Measurements from ENCODE around the gene MSI2. TPM values are rescaled to one million over a fixed set of nuclear protein-coding genes. Genes with fewer than 3 reads are reported as not detected.

The MSI2 gene
- total RNA-seq, 4 donors from 2014 or later: 60.7 to 101 (median 70.9) TPM

GRCh38 chr17:57554826-57555635, 298.7 kb downstream of the MSI2 start:
- H3K4me1 ChIP-seq: peaks cover 15 to 41% of the 10 kb centered on the region in 2 donors
- H3K27me3 ChIP-seq: no peaks in the 10 kb centered on the region
- no peaks in the 10 kb centered on the region for H3K36me3 ChIP-seq
- intact Hi-C loops (cut with DNase I): loop anchor here (10.0 kb wide), 1 partner anchor 310 kb away; no protein-coding TSS in a partner anchor
- no peak overlapping the region for H3K4me3 ChIP-seq (replicated peaks in 1 of 3)
- no peak for TF ChIP-seq CTCF (IDR thresholded peaks at IDR 0.05)
- no peak for TF ChIP-seq POLR2A (IDR thresholded peaks at IDR 0.05)
- DNase-seq: peak in 1 of 2 donors; percentile 12
- no peaks in the 10 kb centered on the region for H3K9me3 ChIP-seq
- peak overlapping the region; percentile 6 to 32 (median 24) for H3K27ac ChIP-seq
- WGBS, 2 donors: 85 to 92% methylated on average over 10 to 16 of the region's 16 CpGs

GRCh38 chr17:57555636-57556175, 299.4 kb downstream of the MSI2 start:
- Histone ChIP-seq H3K4me3 (replicated peaks in 1 of 3) (no peak overlapping the region), H3K9me3 (no peaks in the 10 kb centered on the region), H3K27ac (no peak overlapping the region), H3K36me3 (no peaks in the 10 kb centered on the region), H3K4me1 (peaks cover 15 to 41% of the 10 kb centered on the region in 2 donors), H3K27me3 (no peaks in the 10 kb centered on the region)
- TF ChIP-seq POLR2A (IDR thresholded peaks at IDR 0.05): no peak
- no peak for TF ChIP-seq CTCF (IDR thresholded peaks at IDR 0.05)
- WGBS, 2 donors: 56 to 67% methylated on average over 1 of the region's 1 CpG
- intact Hi-C loops (cut with DNase I): loop anchor here (10.0 kb wide), 1 partner anchor 311 kb away; no protein-coding TSS in a partner anchor
- no peak for DNase-seq

- no peaks in the 10 kb centered on the region for H3K27me3 ChIP-seq
- H3K4me1 ChIP-seq: peaks cover 15 to 41% of the 10 kb centered on the region in 2 donors
- DNase-seq: no peak
- WGBS, 2 donors: 93 to 94% methylated on average over 5 of the region's 5 CpGs
- H3K4me3 ChIP-seq (replicated peaks in 1 of 3): no peak overlapping the region
- H3K27ac ChIP-seq: no peak overlapping the region
- no peaks in the 10 kb centered on the region for H3K36me3 ChIP-seq
- no peaks in the 10 kb centered on the region for H3K9me3 ChIP-seq
- intact Hi-C loops (cut with DNase I): loop anchor here (10.0 kb wide), 1 partner anchor 312 kb away; no protein-coding TSS in a partner anchor
- TF ChIP-seq CTCF (IDR thresholded peaks at IDR 0.05) (no peak), POLR2A (IDR thresholded peaks at IDR 0.05) (no peak)
Observed at GRCh38 chr17:57556320-57556719, 300.0 kb downstream of the MSI2 start.

- Histone ChIP-seq H3K36me3 (no peaks in the 10 kb centered on the region), H3K4me3 (replicated peaks in 1 of 3) (no peak overlapping the region), H3K27me3 (no peaks in the 10 kb centered on the region), H3K9me3 (no peaks in the 10 kb centered on the region), H3K4me1 (peaks cover 18 to 37% of the 10 kb centered on the region in 2 donors), H3K27ac (peak overlapping the region; percentile 84 to 89 (median 88))
- no peak for DNase-seq
- intact Hi-C loops (cut with DNase I): loop anchor here (10.0 kb wide), 1 partner anchor 312 kb away; no protein-coding TSS in a partner anchor
- 92 to 96% methylated on average over 8 of the region's 8 CpGs for WGBS, 2 donors
- TF ChIP-seq POLR2A (IDR thresholded peaks at IDR 0.05) (no peak), CTCF (IDR thresholded peaks at IDR 0.05) (no peak)
Observed at GRCh38 chr17:57556977-57557376, 300.7 kb downstream of the MSI2 start.

GRCh38 chr17:57557416-57557815, 301.1 kb downstream of the MSI2 start:
- Histone ChIP-seq H3K27ac (peak overlapping the region; percentile 84 to 89 (median 88)), H3K27me3 (no peaks in the 10 kb centered on the region), H3K4me3 (replicated peaks in 1 of 3) (no peak overlapping the region), H3K4me1 (peaks cover 21 to 33% of the 10 kb centered on the region in 2 donors), H3K9me3 (no peaks in the 10 kb centered on the region), H3K36me3 (no peaks in the 10 kb centered on the region)
- 46 to 50% methylated on average over 3 to 4 of the region's 4 CpGs for WGBS, 2 donors
- intact Hi-C loops (cut with DNase I): loop anchor here (10.0 kb wide), 1 partner anchor 313 kb away; no protein-coding TSS in a partner anchor
- TF ChIP-seq CTCF (IDR thresholded peaks at IDR 0.05): no peak
- TF ChIP-seq POLR2A (IDR thresholded peaks at IDR 0.05): no peak
- peak; percentile 32 to 52 for DNase-seq

Measured in thyroid gland (tissue), 4 donors.